IMR-90 (cell line): ENCODE data around the gene PITPNC1. TPM values are rescaled to one million over a fixed set of nuclear protein-coding genes. Genes with fewer than 3 reads are reported as not detected.

Experiments
- ATAC-seq: fragments of 200-7000 bp; cut with Tn5 transposase; 2 replicates; pipeline ENCODE4 v1.9.1; 2020; ENCODE audit warnings: low read depth, mild to moderate bottlenecking, moderate library complexity
- BruUV-seq: library from RNA; stranded (reverse); fragments of 400-500 nt; replicated peaks from 2 replicates; lab custom pipeline; 2021; lab: Mats Ljungman, UMichigan
- CTCF ChIA-PET: fragments of 300-600 bp; formaldehyde crosslinking; extraction: SDS; loops from one replicate; lab custom pipeline; 2021; ENCODE audit warnings: antibody characterized with exemption; lab: Yijun Ruan, JAX
- POLR2A ChIA-PET: fragments of 300-600 bp; sonication (Branson Sonifier 250); formaldehyde crosslinking; loops from one replicate; lab custom pipeline; 2022; ENCODE audit warnings: antibody characterized with exemption; ENCODE audit not compliant: unreplicated experiment; lab: Charles Lee
- DNase-seq: peaks from one replicate; pipeline ENCODE4 v3.0.0; 2013
- H2AFZ ChIP-seq: replicated peaks from 2 replicates; pipeline ENCODE3; 2013; ENCODE audit warnings: low read length, mild to moderate bottlenecking; ENCODE audit not compliant: poor library complexity
- H2AK5ac ChIP-seq: 2 replicates; pipeline ENCODE4 v1.6.1; 2013; ENCODE audit warnings: low read depth, low read length, inconsistent platforms
- H2AK9ac ChIP-seq: replicated peaks from 2 replicates; pipeline ENCODE3; 2013; ENCODE audit warnings: mild to moderate bottlenecking, low read depth, low read length, moderate library complexity; ENCODE audit not compliant: poor library complexity
- H2BK120ac ChIP-seq: 2 replicates; pipeline ENCODE4 v1.6.1; 2013; ENCODE audit warnings: low read depth, low read length, inconsistent platforms
- H2BK15ac ChIP-seq: 3 replicates; pipeline ENCODE4 v1.6.1; 2013; ENCODE audit warnings: low read depth, low read length, inconsistent platforms
- H2BK20ac ChIP-seq: 2 replicates; pipeline ENCODE4 v1.6.1; 2013; ENCODE audit warnings: low read depth, mild to moderate bottlenecking, inconsistent platforms, low read length, moderate library complexity
- H2BK5ac ChIP-seq: 2 replicates; pipeline ENCODE4 v1.6.1; 2013; ENCODE audit warnings: mild to moderate bottlenecking, low read depth, low read length, inconsistent platforms; ENCODE audit not compliant: poor library complexity, severe bottlenecking
- H3K14ac ChIP-seq: replicated peaks from 2 replicates; pipeline ENCODE4 v1.6.1; 2013; ENCODE audit warnings: low read depth, low read length, inconsistent platforms
- H3K18ac ChIP-seq: 2 replicates; pipeline ENCODE4 v1.6.1; 2013; ENCODE audit warnings: low read depth, low read length, control low read depth
- H3K23ac ChIP-seq: 2 replicates; pipeline ENCODE4 v1.6.1; 2013; ENCODE audit warnings: low read depth, low read length, inconsistent platforms
- H3K27ac ChIP-seq: 2 replicates; pipeline ENCODE4 v1.5.1; 2013; ENCODE audit warnings: mild to moderate bottlenecking, control low read depth, low read length; ENCODE audit not compliant: insufficient read depth
- H3K27me3 ChIP-seq: 2 replicates; pipeline ENCODE4 v1.6.1; 2013; ENCODE audit warnings: low read length; ENCODE audit not compliant: control insufficient read depth, insufficient read depth
- H3K36me3 ChIP-seq: 2 replicates; pipeline ENCODE4 v1.6.1; 2013; ENCODE audit warnings: low read length, mixed read lengths; ENCODE audit not compliant: control insufficient read depth, insufficient read depth
- H3K4ac ChIP-seq: 2 replicates; pipeline ENCODE4 v1.6.1; 2013; ENCODE audit warnings: low read depth, low read length, inconsistent platforms
- H3K4me1 ChIP-seq: 2 replicates; pipeline ENCODE4 v1.6.1; 2013; ENCODE audit warnings: low read length, mixed read lengths; ENCODE audit not compliant: control insufficient read depth, insufficient read depth
- H3K4me2 ChIP-seq: 2 replicates; pipeline ENCODE4 v1.6.1; 2013; ENCODE audit warnings: low read depth, mild to moderate bottlenecking, control low read depth, low read length, moderate library complexity
- H3K4me3 ChIP-seq: 2 replicates; pipeline ENCODE4 v1.5.1; 2013; ENCODE audit warnings: low read depth, mild to moderate bottlenecking, control low read depth, low read length, moderate library complexity; ENCODE audit not compliant: insufficient read depth
- H3K56ac ChIP-seq: 2 replicates; pipeline ENCODE4 v1.6.1; 2013; ENCODE audit warnings: low read length, inconsistent platforms; ENCODE audit not compliant: insufficient read depth; ENCODE audit errors: extremely low read depth
- H3K79me1 ChIP-seq, 2 experiments: 2 replicates each; pipeline ENCODE4 v1.6.1; 2013; ENCODE audit warnings: low read length in 2 of 2, inconsistent platforms in 1 of 2, low read depth in 1 of 2
- H3K9ac ChIP-seq: 2 replicates; pipeline ENCODE4 v1.6.1; 2013; ENCODE audit warnings: low read depth, low read length, control low read depth
- H3K9me1 ChIP-seq: 2 replicates; pipeline ENCODE4 v1.6.1; 2013; ENCODE audit warnings: low read length, inconsistent platforms; ENCODE audit not compliant: insufficient read depth
- H3K9me3 ChIP-seq: 2 replicates; pipeline ENCODE4 v1.6.1; 2013; ENCODE audit warnings: low read length; ENCODE audit not compliant: control insufficient read depth, insufficient read depth
- H4K20me1 ChIP-seq: 2 replicates; pipeline ENCODE4 v1.6.1; 2013; ENCODE audit warnings: low read length, inconsistent platforms; ENCODE audit not compliant: insufficient read depth
- H4K5ac ChIP-seq: 2 replicates; pipeline ENCODE4 v1.6.1; 2013; ENCODE audit warnings: mild to moderate bottlenecking, low read depth, low read length, control low read depth
- H4K8ac ChIP-seq, 2 experiments: 2 replicates each; pipeline ENCODE4 v1.6.1; 2013; ENCODE audit warnings: low read depth in 2 of 2, low read length in 2 of 2, control low read depth in 1 of 2, inconsistent platforms in 1 of 2
- H4K91ac ChIP-seq: 2 replicates; pipeline ENCODE4 v1.6.1; 2013; ENCODE audit warnings: low read depth, low read length, inconsistent platforms; ENCODE audit not compliant: insufficient read depth
- BHLHE40 ChIP-seq: fragments of 150-350 bp; IDR thresholded peaks from 2 replicates; pipeline ENCODE4 v1.6.1; 2016; ENCODE audit warnings: mild to moderate bottlenecking, low read depth, low read length
- CEBPB ChIP-seq: IDR thresholded peaks from 2 replicates; pipeline ENCODE4 v1.6.1; 2012; ENCODE audit warnings: low read depth, low read length, improper control_type of control experiment
- CHD1 ChIP-seq: IDR thresholded peaks from 2 replicates; pipeline ENCODE4 v1.6.1; 2012; ENCODE audit warnings: low read depth, low read length, improper control_type of control experiment
- CTCF ChIP-seq: conservative IDR thresholded peaks from 2 replicates; pipeline ENCODE4 v1.5.1; 2012; ENCODE audit warnings: mild to moderate bottlenecking, low read depth, low read length, improper control_type of control experiment
- ELK1 ChIP-seq: fragments of 150-350 bp; IDR thresholded peaks from 2 replicates; pipeline ENCODE4 v1.6.1; 2016; ENCODE audit warnings: low read depth, mild to moderate bottlenecking, low read length, moderate library complexity, borderline replicate concordance
- MAZ ChIP-seq: IDR thresholded peaks from 2 replicates; pipeline ENCODE4 v1.6.1; 2012; ENCODE audit warnings: low read depth, mild to moderate bottlenecking, low read length, improper control_type of control experiment, moderate library complexity, borderline replicate concordance
- MXI1 ChIP-seq: IDR thresholded peaks from 2 replicates; pipeline ENCODE4 v1.6.1; 2012; ENCODE audit warnings: low read depth, mild to moderate bottlenecking, low read length, moderate library complexity, borderline replicate concordance
- NFE2L2 ChIP-seq: fragments of 150-350 bp; IDR thresholded peaks from 2 replicates; pipeline ENCODE4 v1.6.1; 2016; ENCODE audit warnings: low read depth, mild to moderate bottlenecking, low read length
- POLR2A ChIP-seq: IDR thresholded peaks from 2 replicates; pipeline ENCODE4 v1.6.1; 2012; ENCODE audit warnings: mild to moderate bottlenecking, low read depth, low read length
- RAD21 ChIP-seq: IDR thresholded peaks from 2 replicates; pipeline ENCODE4 v1.6.1; 2012; ENCODE audit warnings: low read length, improper control_type of control experiment
- RFX5 ChIP-seq: IDR thresholded peaks from 2 replicates; pipeline ENCODE4 v1.8.0; 2012; ENCODE audit warnings: low read depth, mild to moderate bottlenecking, low read length, moderate library complexity
- SMC3 ChIP-seq: fragments of 150-350 bp; IDR thresholded peaks from 2 replicates; pipeline ENCODE4 v1.6.1; 2016; ENCODE audit warnings: low read depth, mild to moderate bottlenecking, antibody characterized with exemption, low read length, moderate library complexity
- USF2 ChIP-seq: fragments of 150-350 bp; IDR thresholded peaks from 2 replicates; pipeline ENCODE4 v1.6.1; 2017; ENCODE audit warnings: mild to moderate bottlenecking, antibody characterized with exemption, low read length, low read depth
- WGBS, 2 experiments: methylation state at CpG; one replicate each; pipeline versions ENCODE4 v1.1.5 to v1.1.7; 2013; ENCODE audit warnings: missing lambda C conversion rate in 2 of 2; ENCODE audit not compliant: insufficient read length in 1 of 2; ENCODE audit errors: extremely low coverage in 2 of 2; 5-methylcytosine and 5-hydroxymethylcytosine counted together
- dilution Hi-C: fragments of 300-500 bp; cut with HindIII; formaldehyde crosslinking; loops from one replicate; pipeline ENCODE4 v1.14.3; 2018; ENCODE audit warnings: low sequenced_read_pairs; ENCODE audit not compliant: unreplicated experiment
- in situ Hi-C: fragments of 300-500 bp; cut with MboI; formaldehyde crosslinking; loops from 3 replicates; pipeline ENCODE4 v1.14.3; 2019; ENCODE audit warnings: low sequenced_read_pairs, inconsistent platforms, mixed read lengths
- intact Hi-C: fragments of 100-400 bp; cut with micrococcal nuclease; formaldehyde crosslinking; loops from 2 replicates; pipeline ENCODE4 v1.10.0; 2022
- polyA plus RNA-seq, 3 experiments: library from polyadenylated mRNA; depleted of rRNA; stranded (reverse); fragments of >200 nt; gene quantifications; 2 replicates each; pipeline ENCODE4 v1.2.3, GENCODE V29; 2012; ENCODE audit warnings: low replicate concordance in 1 of 3
- total RNA-seq: library from RNA; depleted of rRNA; stranded (reverse); fragments of >200 nt; gene quantifications from 2 replicates; pipeline ENCODE4 v1.2.3, GENCODE V29; 2012

The PITPNC1 gene
- total and polyA plus RNA-seq, 2 of the 4 experiments (the other 2 are of a cell fraction): 4.1 TPM

- Histone ChIP-seq H2BK5ac (no peak overlapping the region), H4K20me1 (no peaks in the 10 kb centered on the region), H3K14ac (no peak overlapping the region), H2AK9ac (no peak overlapping the region), H3K9me3 (no peaks in the 10 kb centered on the region), H3K4me2 (no peak overlapping the region), H3K4me3 (no peak overlapping the region), H2BK20ac (no peak overlapping the region), H4K5ac (no peak overlapping the region), H4K8ac (no peak overlapping the region), H3K4me1 (no peaks in the 10 kb centered on the region; the same call in none of the 2 replicates), H3K9ac (no peak overlapping the region), H3K27me3 (no peaks in the 10 kb centered on the region), H3K4ac (no peak overlapping the region), H3K79me1 (no peaks in the 10 kb centered on the region), H2BK120ac (no peak overlapping the region), H3K9me1 (no peaks in the 10 kb centered on the region), H4K91ac (no peak overlapping the region), H2AK5ac (no peak overlapping the region), H3K36me3 (no peaks in the 10 kb centered on the region), H3K18ac (no peak overlapping the region), H2BK15ac (no peak overlapping the region), H3K27ac (no peak overlapping the region), H3K56ac (no peak overlapping the region), H3K23ac (no peak overlapping the region), H2AFZ (no peak overlapping the region)
- intact Hi-C loops: no loop called here
- DNase-seq (no peak), ATAC-seq (no peak)
- ChIA-PET POLR2A (no interaction called here), CTCF (interaction anchor here (0.7 kb wide), 1 partner anchor 9 kb away, joined by 4 read pairs; no protein-coding TSS in a partner anchor)
- dilution Hi-C loops: no loop called here
- no peak for TF ChIP-seq CTCF
- TF ChIP-seq CEBPB: no peak
- TF ChIP-seq USF2: no peak
- TF ChIP-seq RFX5: no peak
- TF ChIP-seq CHD1: no peak
- TF ChIP-seq ELK1: no peak
- no peak for TF ChIP-seq NFE2L2
- TF ChIP-seq RAD21: no peak
- no peak for TF ChIP-seq POLR2A
- TF ChIP-seq BHLHE40: no peak
- no peak for TF ChIP-seq SMC3
- TF ChIP-seq MAZ: no peak
- TF ChIP-seq MXI1: no peak
- no CpG with 5 or more reads among the region's 5 CpGs for WGBS, 2 experiments
- no TSS peak for BruUV-seq
- in situ Hi-C loops: no loop called here
Observed at GRCh38 chr17:67700037-67700724, 323.1 kb downstream of the PITPNC1 start.
